ENCODE measurements around the gene NR3C2. TPM values are rescaled to one million over a fixed set of nuclear protein-coding genes. Genes with fewer than 3 reads are reported as not detected.

The NR3C2 gene
- total RNA-seq, 2 experiments from 2014 or later, result 5.3 to 6.1 TPM

- Mint-ChIP-seq H3K4me3 (no peak overlapping the region), H3K27ac (no peak overlapping the region), H3K36me3 (ENCODE audit: low read depth) (no peaks in the 10 kb centered on the region), H3K4me1 (ENCODE audit: low read depth) (peaks cover 45% of the 10 kb centered on the region), H3K27me3 (ENCODE audit: low read depth) (no peaks in the 10 kb centered on the region), H3K9me3 (no peaks in the 10 kb centered on the region)
- CTCF ChIA-PET, result no interaction called here
- no peak for DNase-seq
- intact Hi-C loops (cut with micrococcal nuclease), result loop anchor here (2.0 kb wide), 1 partner anchor 15 kb away; no protein-coding TSS in a partner anchor
Measured at GRCh38 chr4:148354186-148354585, 88.0 kb downstream of the NR3C2 start.

GRCh38 chr4:148353571-148353970 is 88.6 kb downstream of the NR3C2 start:
- Mint-ChIP-seq H3K27ac (no peak overlapping the region), H3K4me1 (ENCODE audit: low read depth) (peaks cover 49% of the 10 kb centered on the region), H3K9me3 (no peaks in the 10 kb centered on the region), H3K27me3 (ENCODE audit: low read depth) (no peaks in the 10 kb centered on the region), H3K4me3 (no peak overlapping the region), H3K36me3 (ENCODE audit: low read depth) (no peaks in the 10 kb centered on the region)
- CTCF ChIA-PET, result no interaction called here
- intact Hi-C loops (cut with micrococcal nuclease), result no loop called here
- DNase-seq, result no peak

GRCh38 chr4:148349153-148349552 is 93.1 kb downstream of the NR3C2 start:
- Mint-ChIP-seq H3K27ac (peak overlapping the region; percentile 60), H3K27me3 (ENCODE audit: low read depth) (no peaks in the 10 kb centered on the region), H3K9me3 (no peaks in the 10 kb centered on the region), H3K4me3 (no peak overlapping the region), H3K4me1 (ENCODE audit: low read depth) (peaks cover 45% of the 10 kb centered on the region), H3K36me3 (ENCODE audit: low read depth) (no peaks in the 10 kb centered on the region)
- no peak for DNase-seq
- intact Hi-C loops (cut with micrococcal nuclease), result loop anchor here (1.0 to 2.0 kb wide), 3 partner anchors 20 to 93 kb away; partner anchors contain the start of gene NR3C2
- CTCF ChIA-PET, result no interaction called here

DNA sequence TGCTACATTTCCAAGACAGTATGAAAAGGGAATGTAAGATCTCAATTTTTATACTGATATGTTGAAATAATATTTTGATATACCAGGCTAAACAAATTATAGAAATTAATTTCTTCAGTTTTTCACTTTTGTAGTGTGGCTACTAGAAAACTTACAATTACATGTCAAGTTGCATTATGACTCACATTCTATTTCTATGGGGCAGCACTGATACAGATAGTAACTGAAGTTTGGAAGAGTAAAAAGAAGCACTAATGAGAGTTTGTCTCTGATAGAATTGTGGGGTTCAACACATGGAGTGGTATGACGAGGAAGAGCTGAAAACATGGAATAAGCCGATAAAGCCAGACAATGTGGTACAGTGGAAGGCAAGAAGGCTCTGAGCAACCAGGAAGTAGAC is 95.6 kb downstream of the NR3C2 start:
- Mint-ChIP-seq H3K27ac (no peak overlapping the region), H3K27me3 (ENCODE audit: low read depth) (no peaks in the 10 kb centered on the region), H3K4me1 (ENCODE audit: low read depth) (peaks cover 38% of the 10 kb centered on the region), H3K9me3 (peaks cover 3% of the 10 kb centered on the region), H3K36me3 (ENCODE audit: low read depth) (no peaks in the 10 kb centered on the region), H3K4me3 (no peak overlapping the region)
- intact Hi-C loops (cut with micrococcal nuclease), result no loop called here
- CTCF ChIA-PET, result interaction anchor here (0.6 to 0.7 kb wide), 2 partner anchors 13 to 29 kb away, joined by 3 to 4 read pairs; no protein-coding TSS in a partner anchor
- DNase-seq, result no peak

- intact Hi-C loops (cut with micrococcal nuclease), result no loop called here
- CTCF ChIA-PET, result no interaction called here
Measured at GRCh38 chr4:148345509-148345908, 96.7 kb downstream of the NR3C2 start.

GRCh38 chr4:148344941-148345340 is 97.3 kb downstream of the NR3C2 start:
- peaks cover 29% of the 10 kb centered on the region for H3K4me1 Mint-ChIP-seq (ENCODE audit: low read depth)
- peaks cover 16% of the 10 kb centered on the region for H3K9me3 Mint-ChIP-seq
- CTCF ChIA-PET, result no interaction called here
- peaks cover 5% of the 10 kb centered on the region for H3K36me3 Mint-ChIP-seq (ENCODE audit: low read depth)
- no peaks in the 10 kb centered on the region for H3K27me3 Mint-ChIP-seq (ENCODE audit: low read depth)
- intact Hi-C loops (cut with micrococcal nuclease), result no loop called here
- H3K4me3 Mint-ChIP-seq, result no peak overlapping the region
- no peak for DNase-seq
- H3K27ac Mint-ChIP-seq, result no peak overlapping the region

More at GRCh38 chr4:148345509-148345908, 96.7 kb downstream of the NR3C2 start:
- peaks cover 1% of the 10 kb centered on the region for H3K36me3 Mint-ChIP-seq (ENCODE audit: low read depth)
- no peak for DNase-seq
- no peak overlapping the region for H3K27ac Mint-ChIP-seq
- no peak overlapping the region for H3K4me3 Mint-ChIP-seq
- no peaks in the 10 kb centered on the region for H3K27me3 Mint-ChIP-seq (ENCODE audit: low read depth)
- peaks cover 10% of the 10 kb centered on the region for H3K9me3 Mint-ChIP-seq
- H3K4me1 Mint-ChIP-seq (ENCODE audit: low read depth), result peaks cover 32% of the 10 kb centered on the region

DNA sequence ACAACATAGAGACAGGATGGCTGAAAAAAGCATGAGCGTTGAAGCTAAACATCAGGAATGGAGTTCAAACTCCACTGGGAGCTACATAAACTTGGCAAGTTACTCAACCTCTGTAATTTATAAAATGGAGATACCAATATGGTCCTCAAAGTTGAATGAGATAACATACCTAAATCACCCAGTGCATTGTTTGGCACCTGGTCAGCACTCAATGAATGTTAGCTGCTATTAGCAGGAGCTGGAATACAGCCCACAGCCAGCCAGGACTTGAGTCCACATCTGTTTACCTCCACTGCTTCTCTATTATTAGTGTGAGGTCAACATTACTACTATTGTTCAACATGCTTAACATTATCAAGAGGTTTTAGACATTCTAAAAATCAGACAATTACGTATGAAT is 97.9 kb downstream of the NR3C2 start:
- Mint-ChIP-seq H3K4me1 (ENCODE audit: low read depth) (peaks cover 24% of the 10 kb centered on the region), H3K27ac (no peak overlapping the region), H3K27me3 (ENCODE audit: low read depth) (no peaks in the 10 kb centered on the region), H3K4me3 (no peak overlapping the region), H3K36me3 (ENCODE audit: low read depth) (peaks cover 7% of the 10 kb centered on the region), H3K9me3 (peaks cover 18% of the 10 kb centered on the region)
- intact Hi-C loops (cut with micrococcal nuclease), result no loop called here
- CTCF ChIA-PET, result no interaction called here
- no peak for DNase-seq

DNA sequence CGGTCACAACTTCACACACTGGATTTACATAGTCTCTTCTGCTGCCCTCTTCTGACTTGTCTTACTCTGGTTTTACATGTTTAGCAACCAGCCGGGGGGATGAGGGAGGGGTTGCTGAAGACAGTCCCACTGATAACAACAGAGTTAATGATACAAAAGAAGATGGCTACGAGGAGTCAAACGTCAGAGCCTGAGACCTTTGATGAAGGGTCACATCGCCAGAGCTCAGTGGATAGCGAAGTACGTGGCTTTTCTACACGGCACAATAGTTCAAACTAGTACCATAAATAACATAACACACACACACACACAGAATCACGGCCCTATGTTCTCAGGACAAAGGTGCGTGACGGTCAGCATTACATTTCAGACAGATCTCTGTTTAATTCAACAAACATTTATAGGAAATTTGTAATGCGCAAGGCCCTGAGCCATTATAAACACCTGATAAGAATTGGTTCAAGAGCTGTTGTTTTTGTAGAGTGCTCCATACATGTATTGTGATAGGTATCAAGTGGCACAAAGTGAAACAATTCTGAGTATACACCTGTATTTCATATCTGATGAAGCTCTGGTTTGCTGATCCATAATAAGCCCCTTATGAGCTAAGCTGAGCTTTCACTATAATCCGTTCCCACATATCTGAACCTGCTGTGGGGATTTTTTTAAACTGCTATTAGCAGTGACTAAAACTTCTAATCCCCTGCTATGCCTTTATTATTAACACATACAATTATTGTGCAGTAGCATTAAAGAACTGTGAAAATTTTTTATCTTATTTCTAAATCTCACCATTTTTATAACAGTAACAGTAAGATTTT is 100.0 kb downstream of the NR3C2 start:
- intact Hi-C loops (cut with micrococcal nuclease), result no loop called here
- peaks cover 18% of the 10 kb centered on the region for H3K9me3 Mint-ChIP-seq
- CTCF ChIA-PET, result no interaction called here

DNA sequence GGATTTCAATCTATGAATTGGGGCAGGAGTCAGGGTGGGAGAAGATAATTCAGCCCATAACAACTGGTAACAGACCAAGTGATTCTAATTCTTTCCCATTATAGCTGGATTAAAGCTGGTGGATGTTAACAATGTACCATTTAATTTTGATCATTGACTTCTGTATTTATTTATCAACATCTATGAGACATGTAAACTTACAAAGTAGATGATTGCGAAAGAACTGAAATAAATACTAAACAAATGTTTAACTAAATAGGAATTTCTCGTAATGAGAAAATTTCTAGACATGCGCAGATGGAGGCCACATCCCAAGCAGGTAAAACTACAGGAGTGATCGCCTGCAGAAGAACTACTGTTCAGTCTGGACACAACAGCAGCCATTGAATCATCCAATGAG is 107.1 kb downstream of the NR3C2 start:
- Mint-ChIP-seq H3K27me3 (ENCODE audit: low read depth) (no peaks in the 10 kb centered on the region), H3K4me1 (ENCODE audit: low read depth) (peaks cover 5% of the 10 kb centered on the region), H3K9me3 (peaks cover 4% of the 10 kb centered on the region), H3K4me3 (no peak overlapping the region), H3K27ac (no peak overlapping the region), H3K36me3 (ENCODE audit: low read depth) (peaks cover 2% of the 10 kb centered on the region)
- DNase-seq, result no peak
- CTCF ChIA-PET, result no interaction called here
- intact Hi-C loops (cut with micrococcal nuclease), result no loop called here

More for the DNA sequence above, 100.0 kb downstream of the NR3C2 start:
- H3K4me3 Mint-ChIP-seq, result no peak overlapping the region
- peaks cover 7% of the 10 kb centered on the region for H3K4me1 Mint-ChIP-seq (ENCODE audit: low read depth)
- H3K36me3 Mint-ChIP-seq (ENCODE audit: low read depth), result peaks cover 7% of the 10 kb centered on the region
- H3K27me3 Mint-ChIP-seq (ENCODE audit: low read depth), result no peaks in the 10 kb centered on the region
- DNase-seq, result no peak
- no peak overlapping the region for H3K27ac Mint-ChIP-seq

DNA sequence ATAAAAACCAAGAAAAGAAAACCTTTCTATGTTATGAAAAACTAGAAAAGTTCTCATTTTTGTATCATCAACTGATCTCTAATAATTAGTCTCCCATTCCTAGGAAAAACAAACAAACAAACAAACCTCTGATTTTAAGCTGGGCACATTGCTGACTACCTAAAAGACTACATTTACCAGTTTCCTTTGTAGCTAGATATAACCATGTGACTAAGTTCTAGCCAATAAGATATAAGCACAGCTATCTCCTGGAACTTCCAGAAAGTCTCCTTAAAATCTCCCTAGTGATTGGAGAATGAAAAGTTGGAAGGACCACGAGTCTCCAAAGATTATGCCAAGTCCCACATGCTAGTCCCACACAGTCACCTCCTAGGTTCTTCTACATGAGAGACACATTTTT is 108.9 kb downstream of the NR3C2 start:
- H3K27me3 Mint-ChIP-seq (ENCODE audit: low read depth), result no peaks in the 10 kb centered on the region
- H3K4me3 Mint-ChIP-seq, result no peak overlapping the region
- H3K4me1 Mint-ChIP-seq (ENCODE audit: low read depth), result peaks cover 9% of the 10 kb centered on the region
- DNase-seq, result no peak
- H3K27ac Mint-ChIP-seq, result no peak overlapping the region
- CTCF ChIA-PET, result interaction anchor here (0.6 kb wide), 2 partner anchors 13 to 283 kb away, joined by 3 to 4 read pairs; no protein-coding TSS in a partner anchor
- no peaks in the 10 kb centered on the region for H3K36me3 Mint-ChIP-seq (ENCODE audit: low read depth)
- intact Hi-C loops (cut with micrococcal nuclease), result no loop called here
- no peaks in the 10 kb centered on the region for H3K9me3 Mint-ChIP-seq

- no peaks in the 10 kb centered on the region for H3K9me3 Mint-ChIP-seq
- no peak overlapping the region for H3K27ac Mint-ChIP-seq
- no peaks in the 10 kb centered on the region for H3K36me3 Mint-ChIP-seq (ENCODE audit: low read depth)
- peaks cover 16% of the 10 kb centered on the region for H3K4me1 Mint-ChIP-seq (ENCODE audit: low read depth)
- H3K4me3 Mint-ChIP-seq, result no peak overlapping the region
- DNase-seq, result no peak
- H3K27me3 Mint-ChIP-seq (ENCODE audit: low read depth), result no peaks in the 10 kb centered on the region
- CTCF ChIA-PET, result interaction anchor here (0.6 kb wide), 1 partner anchor 282 kb away, joined by 3 read pairs; no protein-coding TSS in a partner anchor
- intact Hi-C loops (cut with micrococcal nuclease), result no loop called here
Measured at GRCh38 chr4:148332486-148332885, 109.7 kb downstream of the NR3C2 start.

- no peaks in the 10 kb centered on the region for H3K27me3 Mint-ChIP-seq (ENCODE audit: low read depth)
- H3K36me3 Mint-ChIP-seq (ENCODE audit: low read depth), result peaks cover 2% of the 10 kb centered on the region
- H3K4me3 Mint-ChIP-seq, result no peak overlapping the region
- CTCF ChIA-PET, result interaction anchor here (0.6 kb wide), 1 partner anchor 26 kb away, joined by 3 read pairs; no protein-coding TSS in a partner anchor
- no peak for DNase-seq
- no peak overlapping the region for H3K27ac Mint-ChIP-seq
- peaks cover 21% of the 10 kb centered on the region for H3K4me1 Mint-ChIP-seq (ENCODE audit: low read depth)
- intact Hi-C loops (cut with micrococcal nuclease), result no loop called here
- H3K9me3 Mint-ChIP-seq, result no peaks in the 10 kb centered on the region
Measured at GRCh38 chr4:148330724-148331123, 111.5 kb downstream of the NR3C2 start.

- no peak overlapping the region for H3K27ac Mint-ChIP-seq
- H3K4me1 Mint-ChIP-seq (ENCODE audit: low read depth), result peaks cover 26% of the 10 kb centered on the region
- intact Hi-C loops (cut with micrococcal nuclease), result no loop called here
- H3K27me3 Mint-ChIP-seq (ENCODE audit: low read depth), result no peaks in the 10 kb centered on the region
- DNase-seq, result no peak
- CTCF ChIA-PET, result interaction anchor here (0.6 kb wide), 1 partner anchor 25 kb away, joined by 3 read pairs; no protein-coding TSS in a partner anchor
- H3K9me3 Mint-ChIP-seq, result no peaks in the 10 kb centered on the region
- H3K36me3 Mint-ChIP-seq (ENCODE audit: low read depth), result peaks cover 4% of the 10 kb centered on the region
- H3K4me3 Mint-ChIP-seq, result no peak overlapping the region
Measured at GRCh38 chr4:148330161-148330560, 112.1 kb downstream of the NR3C2 start.
